Measurements from ENCODE around the gene TACSTD2. TPM values are rescaled to one million over a fixed set of nuclear protein-coding genes. Genes with fewer than 3 reads are reported as not detected.

The TACSTD2 gene
- total and polyA plus RNA-seq, 2 donors (not counting 1 experiment from before 2014, with no cell fraction given), result not detected

- no peak overlapping the region for H3K27ac ChIP-seq (ENCODE audit: low read length in 2 of 2)
- Mint-ChIP-seq H3K9me3 (ENCODE audit: insufficient read depth) (no peaks in the 10 kb centered on the region), H3K27me3 (peaks cover 70% of the 10 kb centered on the region), H3K4me3 (peak overlapping the region; percentile 78), H3K4me1 (peaks cover 25% of the 10 kb centered on the region), H3K27ac (no peak overlapping the region)
- no peaks in the 10 kb centered on the region for H3K79me2 ChIP-seq (ENCODE audit: control insufficient read depth, insufficient read depth, low read length)
- ATAC-seq (ENCODE audit: low read depth) (no peak), DNase-seq (no peak)
- TF ChIP-seq CTCF (IDR thresholded peaks at IDR 0.05) (no peak), EZH2 (IDR thresholded peaks at IDR 0.05; ENCODE audit: borderline replicate concordance, insufficient read depth, low read depth, low read length, poor library complexity, severe bottlenecking) (no peak)
- CTCF ChIA-PET, result no interaction called here
- peak overlapping the region; percentile 65 for H2AFZ ChIP-seq (ENCODE audit: insufficient read depth, low read depth, low read length, poor library complexity, severe bottlenecking)
- peaks cover 0 to 12% (median 1%) of the 10 kb centered on the region in 3 donors for H3K9me3 ChIP-seq (ENCODE audit: control extremely low read depth in 1 of 3, control insufficient read depth in 2 of 3, insufficient read depth in 1 of 3, low read length in 2 of 3)
- H3K4me3 ChIP-seq (ENCODE audit: control extremely low read depth in 1 of 5, extremely low read depth in 1 of 5, insufficient read depth in 1 of 5, low read depth in 2 of 5, low read length in 4 of 5), result peak overlapping the region in 4 of 5 experiments; percentile 25 to 41 (median 31)
- H3K27me3 ChIP-seq (replicated peaks in 1 of 4; ENCODE audit: control extremely low read depth in 1 of 4, control insufficient read depth in 3 of 4, insufficient read depth in 4 of 4, low read length in 3 of 4), result peaks cover 0 to 61% (median 48%) of the 10 kb centered on the region in 4 experiments
- no peaks in the 10 kb centered on the region for H3K36me3 ChIP-seq (replicated peaks in 1 of 2; ENCODE audit: control extremely low read depth in 1 of 2, control insufficient read depth in 1 of 2, extremely low read depth in 1 of 2, insufficient read depth in 2 of 2, low read length in 1 of 2)
- POLR2A ChIA-PET, result no interaction called here
- intact Hi-C loops (cut with micrococcal nuclease), result no loop called here
- peak overlapping the region; percentile 65 for H3K4me2 ChIP-seq (replicated peaks; ENCODE audit: low read depth, low read length, poor library complexity, severe bottlenecking)
- 46% methylated on average over 27 of the region's 32 CpGs for WGBS (ENCODE audit: insufficient coverage)
- peaks cover 9 to 17% of the 10 kb centered on the region in 2 donors for H3K4me1 ChIP-seq (ENCODE audit: control insufficient read depth in 2 of 2, insufficient read depth in 2 of 2, low read length in 2 of 2)
- no peaks in the 10 kb centered on the region for H4K20me1 ChIP-seq (ENCODE audit: control insufficient read depth, insufficient read depth, low read length, poor library complexity, severe bottlenecking)
- peak overlapping the region; percentile 20 for H3K9ac ChIP-seq (ENCODE audit: low read length)
These were observed 1.3 kb downstream of the TACSTD2 start for GRCh38 chr1:58575551-58576324.

- Histone ChIP-seq H2AFZ (ENCODE audit: insufficient read depth, low read depth, low read length, poor library complexity, severe bottlenecking) (no peak overlapping the region), H3K4me2 (replicated peaks; ENCODE audit: low read depth, low read length, poor library complexity, severe bottlenecking) (no peak overlapping the region), H3K9me3 (ENCODE audit: control extremely low read depth in 1 of 3, control insufficient read depth in 2 of 3, insufficient read depth in 1 of 3, low read length in 2 of 3) (peaks cover 0 to 12% (median 1%) of the 10 kb centered on the region in 3 donors), H3K27me3 (replicated peaks in 1 of 4; ENCODE audit: control extremely low read depth in 1 of 4, control insufficient read depth in 3 of 4, insufficient read depth in 4 of 4, low read length in 3 of 4) (peaks cover 0 to 61% (median 52%) of the 10 kb centered on the region in 4 experiments), H3K4me1 (ENCODE audit: control insufficient read depth in 2 of 2, insufficient read depth in 2 of 2, low read length in 2 of 2) (peaks cover 9 to 17% of the 10 kb centered on the region in 2 donors), H3K79me2 (ENCODE audit: control insufficient read depth, insufficient read depth, low read length) (no peaks in the 10 kb centered on the region), H4K20me1 (ENCODE audit: control insufficient read depth, insufficient read depth, low read length, poor library complexity, severe bottlenecking) (no peaks in the 10 kb centered on the region), H3K36me3 (replicated peaks in 1 of 2; ENCODE audit: control extremely low read depth in 1 of 2, control insufficient read depth in 1 of 2, extremely low read depth in 1 of 2, insufficient read depth in 2 of 2, low read length in 1 of 2) (no peaks in the 10 kb centered on the region), H3K27ac (ENCODE audit: low read length in 2 of 2) (no peak overlapping the region), H3K9ac (ENCODE audit: low read length) (no peak overlapping the region), H3K4me3 (ENCODE audit: control extremely low read depth in 1 of 5, extremely low read depth in 1 of 5, insufficient read depth in 1 of 5, low read depth in 2 of 5, low read length in 4 of 5) (no peak overlapping the region)
- H3K9me3 Mint-ChIP-seq (ENCODE audit: insufficient read depth), result no peaks in the 10 kb centered on the region
- 100% methylated on average over 1 of the region's 2 CpGs for WGBS (ENCODE audit: insufficient coverage)
- ChIA-PET POLR2A (no interaction called here), CTCF (no interaction called here)
- intact Hi-C loops (cut with micrococcal nuclease), result no loop called here
- H3K27me3 Mint-ChIP-seq, result peaks cover 74% of the 10 kb centered on the region
- ATAC-seq (ENCODE audit: low read depth) (no peak), DNase-seq (no peak)
- H3K4me3 Mint-ChIP-seq, result no peak overlapping the region
- TF ChIP-seq EZH2 (IDR thresholded peaks at IDR 0.05; ENCODE audit: borderline replicate concordance, insufficient read depth, low read depth, low read length, poor library complexity, severe bottlenecking), result no peak
- no peak for TF ChIP-seq CTCF (IDR thresholded peaks at IDR 0.05)
- peaks cover 25% of the 10 kb centered on the region for H3K4me1 Mint-ChIP-seq
- no peak overlapping the region for H3K27ac Mint-ChIP-seq
These were observed 2.2 kb downstream of the TACSTD2 start for GRCh38 chr1:58574816-58575215.
